KMS-11 (cell line): ENCODE measurements around the gene CCDC28A.

Experiments
- H2AFZ ChIP-seq: fragments of 200-600 bp; sonication (generic); 2 replicates; pipeline ENCODE4 v1.6.1; 2016; ENCODE audit warnings: antibody characterized with exemption, mixed run types, low read depth
- H3K27ac ChIP-seq: fragments of 200-600 bp; sonication (generic); 2 replicates; pipeline ENCODE4 v1.6.1; 2016; ENCODE audit warnings: mild to moderate bottlenecking, mixed run types
- H3K27me3 ChIP-seq: fragments of 200-600 bp; sonication (generic); 2 replicates; pipeline ENCODE4 v1.6.1; 2017; ENCODE audit warnings: mild to moderate bottlenecking, low read depth, mixed run types, moderate library complexity; ENCODE audit not compliant: insufficient read depth
- H3K36me3 ChIP-seq: fragments of 200-600 bp; sonication (generic); 2 replicates; pipeline ENCODE4 v1.6.1; 2017; ENCODE audit warnings: mild to moderate bottlenecking, mixed run types; ENCODE audit not compliant: insufficient read depth
- H3K4me1 ChIP-seq: fragments of 200-600 bp; sonication (generic); 2 replicates; pipeline ENCODE4 v1.6.1; 2016; ENCODE audit warnings: mild to moderate bottlenecking, low read depth, mixed run types; ENCODE audit not compliant: poor library complexity, severe bottlenecking
- H3K4me2 ChIP-seq: fragments of 200-600 bp; sonication (generic); 2 replicates; pipeline ENCODE4 v1.7.0; 2016; ENCODE audit warnings: mild to moderate bottlenecking, mixed run types
- H3K4me3 ChIP-seq: fragments of 200-600 bp; sonication (generic); IDR thresholded peaks from 2 replicates; pipeline ENCODE4 v1.6.1; 2017; ENCODE audit warnings: low read depth, low read length, mixed read lengths; ENCODE audit not compliant: insufficient read depth
- H3K79me2 ChIP-seq: fragments of 200-600 bp; sonication (generic); 2 replicates; pipeline ENCODE4 v1.6.1; 2016; ENCODE audit warnings: low read depth, mixed run types; ENCODE audit not compliant: insufficient read depth
- H3K9ac ChIP-seq: fragments of 200-600 bp; sonication (generic); 2 replicates; pipeline ENCODE4 v1.6.1; 2016; ENCODE audit warnings: mild to moderate bottlenecking, mixed run types
- H4K20me1 ChIP-seq: fragments of 200-600 bp; sonication (generic); 2 replicates; pipeline ENCODE4 v1.6.1; 2016; ENCODE audit warnings: mild to moderate bottlenecking, mixed run types; ENCODE audit not compliant: insufficient read depth
- TF ChIP-seq, protein P1 (sequence below): fragments of 200-600 bp; sonication (generic); conservative IDR thresholded peaks from 2 replicates; pipeline ENCODE4 v1.6.1; 2017; ENCODE audit warnings: low read depth, mild to moderate bottlenecking, antibody characterized with exemption, low read length, moderate library complexity, mixed read lengths

Gene CCDC28A

DNA sequence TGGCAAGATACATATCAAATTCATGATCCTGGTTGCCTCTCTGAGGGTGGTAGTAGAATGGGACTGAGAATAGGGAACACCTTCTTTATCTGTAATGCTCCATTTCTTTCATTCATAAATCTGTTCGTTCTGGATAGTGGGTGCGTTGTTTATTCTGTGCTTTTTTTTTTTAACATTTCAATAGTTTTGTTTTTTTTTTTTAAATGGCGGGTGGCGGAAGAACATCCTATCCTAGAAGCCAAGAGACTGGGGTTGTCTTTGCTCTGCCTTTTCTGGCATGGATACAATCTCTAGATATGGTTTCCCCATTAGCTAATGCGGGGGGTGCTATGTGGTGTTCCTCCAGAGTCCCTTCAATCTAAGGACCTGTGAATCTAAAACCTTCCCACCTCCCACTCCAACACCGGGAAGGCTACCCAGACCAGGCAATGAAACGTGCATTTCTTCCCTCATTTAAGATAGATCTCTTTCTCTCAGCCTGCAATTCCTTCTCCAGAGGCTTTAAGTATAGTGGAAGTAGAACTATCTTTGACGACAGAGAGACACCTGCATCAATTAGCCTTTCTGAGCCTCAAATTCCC, 883 bp upstream of the CCDC28A start:
- TF ChIP-seq, protein P1, sequence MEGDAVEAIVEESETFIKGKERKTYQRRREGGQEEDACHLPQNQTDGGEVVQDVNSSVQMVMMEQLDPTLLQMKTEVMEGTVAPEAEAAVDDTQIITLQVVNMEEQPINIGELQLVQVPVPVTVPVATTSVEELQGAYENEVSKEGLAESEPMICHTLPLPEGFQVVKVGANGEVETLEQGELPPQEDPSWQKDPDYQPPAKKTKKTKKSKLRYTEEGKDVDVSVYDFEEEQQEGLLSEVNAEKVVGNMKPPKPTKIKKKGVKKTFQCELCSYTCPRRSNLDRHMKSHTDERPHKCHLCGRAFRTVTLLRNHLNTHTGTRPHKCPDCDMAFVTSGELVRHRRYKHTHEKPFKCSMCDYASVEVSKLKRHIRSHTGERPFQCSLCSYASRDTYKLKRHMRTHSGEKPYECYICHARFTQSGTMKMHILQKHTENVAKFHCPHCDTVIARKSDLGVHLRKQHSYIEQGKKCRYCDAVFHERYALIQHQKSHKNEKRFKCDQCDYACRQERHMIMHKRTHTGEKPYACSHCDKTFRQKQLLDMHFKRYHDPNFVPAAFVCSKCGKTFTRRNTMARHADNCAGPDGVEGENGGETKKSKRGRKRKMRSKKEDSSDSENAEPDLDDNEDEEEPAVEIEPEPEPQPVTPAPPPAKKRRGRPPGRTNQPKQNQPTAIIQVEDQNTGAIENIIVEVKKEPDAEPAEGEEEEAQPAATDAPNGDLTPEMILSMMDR: no peak
- Histone ChIP-seq H3K4me1 (peaks cover 19% of the 10 kb centered on the region), H3K27ac (peak overlapping the region; percentile 70), H3K36me3 (no peaks in the 10 kb centered on the region), H4K20me1 (no peaks in the 10 kb centered on the region), H2AFZ (peak overlapping the region; percentile 88), H3K9ac (peak overlapping the region; percentile 64), H3K27me3 (no peaks in the 10 kb centered on the region), H3K79me2 (no peaks in the 10 kb centered on the region; the same call in 1 of the 2 replicates), H3K4me2 (peak overlapping the region; percentile 98), H3K4me3 (no peak overlapping the region)

DNA sequence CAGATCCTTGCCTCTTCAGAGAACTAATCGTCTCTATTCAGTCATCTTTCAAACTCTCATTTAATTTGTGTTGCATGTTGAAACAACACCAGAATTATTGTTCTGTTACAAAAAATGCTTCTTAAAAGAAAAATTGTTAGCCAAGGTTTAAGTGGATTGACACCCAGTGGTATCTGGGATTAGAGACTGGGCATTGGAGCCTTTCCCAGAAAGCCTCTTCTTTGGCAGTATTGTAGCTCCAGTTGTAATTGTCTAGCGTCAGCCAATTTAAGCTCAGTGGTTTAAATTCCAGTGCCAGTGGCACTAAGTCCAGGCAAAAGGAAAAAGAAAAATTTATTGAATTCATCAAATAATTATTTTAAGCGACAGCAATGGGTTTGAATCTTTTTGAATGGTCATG, 801 bp downstream of the CCDC28A start:
- Histone ChIP-seq H3K27ac (no peak overlapping the region), H3K27me3 (no peaks in the 10 kb centered on the region), H3K4me1 (peaks cover 19% of the 10 kb centered on the region), H3K79me2 (no peaks in the 10 kb centered on the region; the same call in 1 of the 2 replicates), H3K36me3 (no peaks in the 10 kb centered on the region), H4K20me1 (no peaks in the 10 kb centered on the region), H3K4me3 (no peak overlapping the region), H3K9ac (no peak overlapping the region; the same call in 1 of the 2 replicates), H3K4me2 (peak overlapping the region; percentile 82), H2AFZ (peak overlapping the region; percentile 88)
- TF ChIP-seq, protein P1: no peak

DNA sequence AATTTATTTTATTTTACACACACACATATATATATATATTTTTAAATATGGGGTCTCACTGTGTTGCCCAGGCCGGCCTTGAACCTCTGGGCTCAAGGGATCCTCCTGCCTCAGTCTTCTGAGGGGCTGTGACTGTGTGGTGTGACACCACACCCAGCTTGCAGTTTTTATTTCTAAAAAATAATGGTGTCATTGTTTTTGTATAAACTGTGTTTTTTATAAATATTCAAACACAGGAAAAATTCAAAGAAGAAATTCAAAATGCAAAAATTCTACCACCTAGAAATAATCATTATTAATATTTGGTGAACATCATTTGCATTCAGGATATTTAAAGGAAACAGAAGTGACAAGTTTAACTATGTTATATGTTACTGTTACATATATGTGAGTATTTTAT, 3.1 kb downstream of the CCDC28A start:
- H2AFZ ChIP-seq: no peak overlapping the region
- H3K4me2 ChIP-seq: no peak overlapping the region
- TF ChIP-seq, protein P1: no peak
- no peak overlapping the region for H3K9ac ChIP-seq
- H3K27ac ChIP-seq: no peak overlapping the region
- no peaks in the 10 kb centered on the region for H3K27me3 ChIP-seq
- no peaks in the 10 kb centered on the region; the same call in 1 of the 2 replicates for H3K79me2 ChIP-seq
- H3K4me1 ChIP-seq: peaks cover 18% of the 10 kb centered on the region
- no peaks in the 10 kb centered on the region for H3K36me3 ChIP-seq
- no peak overlapping the region for H3K4me3 ChIP-seq
- no peaks in the 10 kb centered on the region for H4K20me1 ChIP-seq

DNA sequence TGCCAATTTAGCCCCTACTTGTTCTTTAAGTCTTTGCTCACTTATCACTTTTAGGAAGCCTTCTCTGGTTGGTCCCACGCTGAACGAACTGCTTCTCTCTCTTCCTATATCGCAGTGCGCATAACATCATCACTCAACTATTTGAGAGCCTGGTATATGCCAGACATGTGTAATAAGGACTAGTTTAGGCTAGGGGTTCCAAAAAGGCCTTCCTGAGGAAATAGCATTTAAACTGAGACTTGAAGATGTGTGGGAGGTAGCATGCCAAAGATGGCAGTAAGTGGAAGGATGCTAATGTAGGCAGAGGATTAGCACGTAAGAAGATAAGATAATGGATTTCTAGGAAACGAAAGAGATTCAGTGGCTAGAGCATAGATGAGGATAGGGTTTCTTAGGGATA, 4.8 kb downstream of the CCDC28A start:
- TF ChIP-seq, protein P1: no peak
- Histone ChIP-seq H3K36me3 (no peaks in the 10 kb centered on the region), H3K27ac (no peak overlapping the region), H3K9ac (no peak overlapping the region), H2AFZ (no peak overlapping the region), H3K79me2 (no peaks in the 10 kb centered on the region; the same call in 1 of the 2 replicates), H3K27me3 (no peaks in the 10 kb centered on the region), H4K20me1 (no peaks in the 10 kb centered on the region), H3K4me2 (no peak overlapping the region), H3K4me1 (peaks cover 8% of the 10 kb centered on the region), H3K4me3 (no peak overlapping the region)
